ENCODE measurements around the gene KEL.

DNA sequence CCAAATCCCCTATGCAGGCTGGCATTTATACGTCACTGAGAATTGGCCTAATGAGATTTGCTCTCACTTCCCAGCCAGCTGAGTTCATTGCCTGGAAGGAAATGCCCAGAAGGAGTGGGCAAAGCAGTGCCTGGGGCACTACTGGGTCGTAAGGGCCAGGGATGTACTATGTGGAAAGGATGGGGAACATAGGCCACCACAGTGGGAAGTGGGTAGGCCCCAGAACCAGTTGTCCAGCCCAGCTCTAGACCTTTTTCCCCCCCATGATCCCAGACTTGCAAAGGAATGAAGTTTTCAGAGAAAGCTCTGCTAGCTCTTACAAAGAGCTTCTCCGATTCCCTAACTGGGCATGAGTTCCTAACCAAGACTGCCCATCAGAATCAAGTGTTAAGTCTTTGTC, 42.5 kb downstream of the KEL start:
- TF ChIP-seq EZH2 (IDR thresholded peaks at IDR 0.05), result no peak
- no peak for TF ChIP-seq POLR2AphosphoS5 (IDR thresholded peaks at IDR 0.05; ENCODE audit: borderline replicate concordance, low read depth, low read length)
- TF ChIP-seq FOXP2 (optimal IDR thresholded peaks at IDR 0.05; ENCODE audit: control extremely low read depth, extremely low read length, insufficient read depth), result no peak

Measured in SK-N-MC (cell line).